ENCODE results near the gene CACNB1. TPM values are rescaled to one million over a fixed set of nuclear protein-coding genes. Genes with fewer than 3 reads are reported as not detected.
A peak's percentile ranks its signal among the peaks of the same experiment; 100 is the strongest.

The CACNB1 gene
- total RNA-seq, 1 experiment from 2014 or later = 5.9 TPM

- no peak for DNase-seq (ENCODE audit: low read depth)
Observed at GRCh38 chr17:39204245-39204644, 6.8 kb upstream of the CACNB1 start.

GRCh38 chr17:39200957-39201510, 3.6 kb upstream of the CACNB1 start:
- no peak for DNase-seq (ENCODE audit: low read depth)

GRCh38 chr17:39200070-39200879, 2.8 kb upstream of the CACNB1 start, which contains the start of gene RPL19:
TSS of gene RPL19 (plus strand) at chr17:39200283. CDS start at chr17:39200345, 62 bp downstream.
- no peak for DNase-seq (ENCODE audit: low read depth)

GRCh38 chr17:39199820-39200069, 2.3 kb upstream of the CACNB1 start:
- peak; percentile 87 for DNase-seq (ENCODE audit: low read depth)

GRCh38 chr17:39198186-39198566, 707 bp upstream of the CACNB1 start:
- no peak for DNase-seq (ENCODE audit: low read depth)

- DNase-seq (ENCODE audit: low read depth) = peak; percentile 46
Observed at GRCh38 chr17:39196808-39197291, 619 bp downstream of the CACNB1 start.

- DNase-seq (ENCODE audit: low read depth) = no peak
Observed at GRCh38 chr17:39196241-39196807, 1.1 kb downstream of the CACNB1 start.

GRCh38 chr17:39195568-39196160, 1.8 kb downstream of the CACNB1 start:
- DNase-seq (ENCODE audit: low read depth) = no peak

GRCh38 chr17:39194985-39195524, 2.4 kb downstream of the CACNB1 start:
- no peak for DNase-seq (ENCODE audit: low read depth)

GRCh38 chr17:39194089-39194984, 3.1 kb downstream of the CACNB1 start:
- DNase-seq (ENCODE audit: low read depth) = no peak

- no peak for DNase-seq (ENCODE audit: low read depth)
Observed at GRCh38 chr17:39193346-39193745, 4.1 kb downstream of the CACNB1 start.

- no peak for DNase-seq (ENCODE audit: low read depth)
Observed at GRCh38 chr17:39192901-39193300, 4.6 kb downstream of the CACNB1 start.

GRCh38 chr17:39191750-39192510, 5.5 kb downstream of the CACNB1 start:
- DNase-seq (ENCODE audit: low read depth) = no peak

GRCh38 chr17:39187152-39187830, 10.2 kb downstream of the CACNB1 start:
- no peak for DNase-seq (ENCODE audit: low read depth)

- DNase-seq (ENCODE audit: low read depth) = no peak
Observed at GRCh38 chr17:39186481-39187002, 10.9 kb downstream of the CACNB1 start.

- DNase-seq (ENCODE audit: low read depth) = no peak
Observed at GRCh38 chr17:39183720-39184119, 13.7 kb downstream of the CACNB1 start.

- DNase-seq (ENCODE audit: low read depth) = no peak
Observed at GRCh38 chr17:39183045-39183444, 14.4 kb downstream of the CACNB1 start.

GRCh38 chr17:39181303-39181702, 16.2 kb downstream of the CACNB1 start:
- no peak for DNase-seq (ENCODE audit: low read depth)

GRCh38 chr17:39178536-39178935, 18.9 kb downstream of the CACNB1 start:
- DNase-seq (ENCODE audit: low read depth) = peak; percentile 64
